Neural crest cell (in vitro differentiated cells): ENCODE data around the gene ERVMER34-1. TPM values are rescaled to one million over a fixed set of nuclear protein-coding genes. Genes with fewer than 3 reads are reported as not detected.

Experiments used
- DNase-seq: peaks from one replicate; pipeline ENCODE4 v3.0.0; 2021; ENCODE audit warnings: low read depth, mixed read lengths, low spot score
- H3K27ac Mint-ChIP-seq: one replicate; pipeline ENCODE4 v1.8.0; 2021; ENCODE audit warnings: mild to moderate bottlenecking, mixed read lengths; ENCODE audit not compliant: unreplicated experiment
- H3K27me3 Mint-ChIP-seq: 2 replicates; pipeline ENCODE4 v1.8.0; 2021; ENCODE audit warnings: low read depth, mild to moderate bottlenecking, mixed read lengths
- H3K36me3 Mint-ChIP-seq: 2 replicates; pipeline ENCODE4 v1.8.0; 2021; ENCODE audit warnings: low read depth, mild to moderate bottlenecking, mixed read lengths
- H3K4me1 Mint-ChIP-seq: 2 replicates; pipeline ENCODE4 v1.8.0; 2021; ENCODE audit warnings: mixed read lengths
- H3K4me3 Mint-ChIP-seq: one replicate; pipeline ENCODE4 v1.8.0; 2021; ENCODE audit warnings: mild to moderate bottlenecking, mixed read lengths
- H3K9me3 Mint-ChIP-seq: 2 replicates; pipeline ENCODE4 v1.8.0; 2021; ENCODE audit warnings: mixed read lengths
- total RNA-seq: library from RNA; stranded (reverse); gene quantifications from 2 replicates; pipeline ENCODE4 v1.2.1, GENCODE V29; 2021
- TF ChIP-seq, protein P1 (sequence below): fragments of 200-600 bp; sonication (generic); conservative IDR thresholded peaks from 2 replicates; pipeline ENCODE4 v1.5.0; 2021; ENCODE audit warnings: antibody characterized with exemption, mild to moderate bottlenecking

Gene ERVMER34-1
- total RNA-seq, 1 donor from 2014 or later = 3.3 TPM

DNA sequence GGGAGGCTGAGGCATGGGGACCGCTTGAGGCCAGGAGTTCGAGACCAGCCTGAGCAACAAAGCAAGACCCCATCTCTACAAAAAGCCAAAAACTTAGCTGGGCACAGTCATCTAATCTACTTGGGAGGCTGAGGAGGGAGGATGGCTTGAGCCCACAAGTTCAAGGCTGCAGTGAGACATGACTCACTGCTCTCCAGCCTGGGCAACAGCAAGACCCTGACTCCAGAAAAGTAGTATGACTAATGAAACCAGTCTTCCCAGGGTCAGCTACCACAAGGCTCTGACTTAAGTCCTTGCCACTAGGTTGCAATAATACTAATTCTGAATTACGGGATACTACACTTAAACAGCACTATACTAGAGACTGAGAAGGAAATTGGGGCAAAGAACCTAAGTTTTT lies 33.1 kb downstream of the ERVMER34-1 start:
- TF ChIP-seq, protein P1, sequence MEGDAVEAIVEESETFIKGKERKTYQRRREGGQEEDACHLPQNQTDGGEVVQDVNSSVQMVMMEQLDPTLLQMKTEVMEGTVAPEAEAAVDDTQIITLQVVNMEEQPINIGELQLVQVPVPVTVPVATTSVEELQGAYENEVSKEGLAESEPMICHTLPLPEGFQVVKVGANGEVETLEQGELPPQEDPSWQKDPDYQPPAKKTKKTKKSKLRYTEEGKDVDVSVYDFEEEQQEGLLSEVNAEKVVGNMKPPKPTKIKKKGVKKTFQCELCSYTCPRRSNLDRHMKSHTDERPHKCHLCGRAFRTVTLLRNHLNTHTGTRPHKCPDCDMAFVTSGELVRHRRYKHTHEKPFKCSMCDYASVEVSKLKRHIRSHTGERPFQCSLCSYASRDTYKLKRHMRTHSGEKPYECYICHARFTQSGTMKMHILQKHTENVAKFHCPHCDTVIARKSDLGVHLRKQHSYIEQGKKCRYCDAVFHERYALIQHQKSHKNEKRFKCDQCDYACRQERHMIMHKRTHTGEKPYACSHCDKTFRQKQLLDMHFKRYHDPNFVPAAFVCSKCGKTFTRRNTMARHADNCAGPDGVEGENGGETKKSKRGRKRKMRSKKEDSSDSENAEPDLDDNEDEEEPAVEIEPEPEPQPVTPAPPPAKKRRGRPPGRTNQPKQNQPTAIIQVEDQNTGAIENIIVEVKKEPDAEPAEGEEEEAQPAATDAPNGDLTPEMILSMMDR = no peak
- no peaks in the 10 kb centered on the region for H3K9me3 Mint-ChIP-seq
- H3K27me3 Mint-ChIP-seq = no peaks in the 10 kb centered on the region
- peaks cover 26% of the 10 kb centered on the region for H3K36me3 Mint-ChIP-seq
- H3K4me1 Mint-ChIP-seq = peaks cover 36% of the 10 kb centered on the region
- DNase-seq = no peak
- no peak overlapping the region for H3K27ac Mint-ChIP-seq
- H3K4me3 Mint-ChIP-seq = peak overlapping the region; percentile 42

DNA sequence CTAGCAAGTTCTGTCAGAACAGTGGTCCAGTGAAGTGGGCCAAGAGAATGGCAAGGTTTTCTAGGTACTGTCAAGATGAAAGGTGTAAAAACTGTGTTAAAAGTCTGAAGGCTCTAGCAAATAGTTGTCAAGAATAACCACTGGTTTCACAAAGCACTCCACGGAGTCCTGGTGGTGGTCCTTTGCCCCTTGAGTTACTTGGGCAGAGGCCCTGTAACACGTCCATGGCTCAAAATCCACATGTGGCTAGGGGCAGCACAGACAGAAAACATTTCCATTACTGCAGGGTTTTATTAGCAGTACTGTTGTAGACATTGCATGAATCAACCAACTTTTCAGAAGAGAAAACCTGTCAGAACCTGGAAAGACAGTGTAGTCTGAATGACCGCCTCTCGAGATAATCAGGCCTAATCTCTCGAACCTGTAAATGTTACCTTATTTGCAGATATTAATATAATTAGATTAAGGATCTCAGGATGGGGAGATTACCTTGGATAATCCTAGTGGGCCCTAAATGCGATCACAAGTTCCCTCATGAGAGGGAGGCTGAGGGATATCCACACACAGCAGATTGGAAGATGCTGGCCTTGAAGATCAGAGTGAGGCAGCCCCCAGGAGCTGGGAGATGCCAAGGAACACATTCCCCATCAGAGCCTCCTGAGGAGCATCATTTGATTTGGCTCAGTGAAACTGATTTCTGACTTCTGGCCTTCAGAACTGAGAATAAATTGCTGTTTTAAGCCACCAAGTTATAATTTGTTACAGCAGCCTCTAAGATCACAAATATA lies 34.7 kb downstream of the ERVMER34-1 start:
- TF ChIP-seq, protein P1 = no peak
- H3K4me3 Mint-ChIP-seq = peak overlapping the region; percentile 24
- no peak for DNase-seq
- H3K36me3 Mint-ChIP-seq = peaks cover 26% of the 10 kb centered on the region
- H3K27me3 Mint-ChIP-seq = peaks cover 2% of the 10 kb centered on the region
- H3K27ac Mint-ChIP-seq = no peak overlapping the region
- no peaks in the 10 kb centered on the region for H3K9me3 Mint-ChIP-seq
- H3K4me1 Mint-ChIP-seq = peaks cover 30% of the 10 kb centered on the region

- DNase-seq = no peak
- TF ChIP-seq, protein P1 = no peak
- Mint-ChIP-seq H3K27ac (no peak overlapping the region), H3K4me1 (peaks cover 29% of the 10 kb centered on the region), H3K36me3 (peaks cover 26% of the 10 kb centered on the region), H3K27me3 (peaks cover 6% of the 10 kb centered on the region), H3K9me3 (no peaks in the 10 kb centered on the region), H3K4me3 (peak overlapping the region; percentile 97)
These were observed 35.3 kb downstream of the ERVMER34-1 start for GRCh38 chr4:52715914-52716313.

GRCh38 chr4:52715255-52715897 lies 35.8 kb downstream of the ERVMER34-1 start:
- Mint-ChIP-seq H3K36me3 (peaks cover 28% of the 10 kb centered on the region), H3K4me1 (peaks cover 29% of the 10 kb centered on the region), H3K9me3 (no peaks in the 10 kb centered on the region), H3K27ac (peak overlapping the region; percentile 72), H3K27me3 (peaks cover 11% of the 10 kb centered on the region), H3K4me3 (peak overlapping the region; percentile 97)
- TF ChIP-seq, protein P1 = no peak
- DNase-seq = no peak

- peaks cover 28% of the 10 kb centered on the region for H3K36me3 Mint-ChIP-seq
- H3K9me3 Mint-ChIP-seq = no peaks in the 10 kb centered on the region
- no peak for DNase-seq
- peaks cover 29% of the 10 kb centered on the region for H3K4me1 Mint-ChIP-seq
- peak overlapping the region; percentile 72 for H3K27ac Mint-ChIP-seq
- H3K4me3 Mint-ChIP-seq = peak overlapping the region; percentile 97
- TF ChIP-seq, protein P1 = no peak
- H3K27me3 Mint-ChIP-seq = peaks cover 15% of the 10 kb centered on the region
These were observed 36.5 kb downstream of the ERVMER34-1 start for GRCh38 chr4:52714597-52715254.
